Caki2 (cell line): ENCODE data around the gene UBAC1. TPM values are rescaled to one million over a fixed set of nuclear protein-coding genes. Genes with fewer than 3 reads are reported as not detected.
"Not testable (repeated sequence)": the region's sequence is repeated elsewhere in the genome, so short reads cannot be mapped to it uniquely, and the experiment has no call there.

Experiments
- DNase-seq: peaks from one replicate; pipeline ENCODE4 v3.0.0-alpha.2; 2015; ENCODE audit warnings: low read depth
- in situ Hi-C: cut with HindIII; loops from 2 replicates; pipeline ENCODE4 v1.10.0; 2016; ENCODE audit warnings: low sequenced_read_pairs, low pct_unique_long_range_greater_than_20kb, mixed read lengths
- total RNA-seq: library from RNA; depleted of rRNA; stranded (reverse); fragments of >200 nt; shearing (Covaris generic); gene quantifications from 2 replicates; pipeline ENCODE4 v1.2.3, GENCODE V29; 2014; ENCODE audit warnings: low replicate concordance

UBAC1 gene
- total RNA-seq, 1 experiment from 2014 or later, result 72.0 TPM

DNA sequence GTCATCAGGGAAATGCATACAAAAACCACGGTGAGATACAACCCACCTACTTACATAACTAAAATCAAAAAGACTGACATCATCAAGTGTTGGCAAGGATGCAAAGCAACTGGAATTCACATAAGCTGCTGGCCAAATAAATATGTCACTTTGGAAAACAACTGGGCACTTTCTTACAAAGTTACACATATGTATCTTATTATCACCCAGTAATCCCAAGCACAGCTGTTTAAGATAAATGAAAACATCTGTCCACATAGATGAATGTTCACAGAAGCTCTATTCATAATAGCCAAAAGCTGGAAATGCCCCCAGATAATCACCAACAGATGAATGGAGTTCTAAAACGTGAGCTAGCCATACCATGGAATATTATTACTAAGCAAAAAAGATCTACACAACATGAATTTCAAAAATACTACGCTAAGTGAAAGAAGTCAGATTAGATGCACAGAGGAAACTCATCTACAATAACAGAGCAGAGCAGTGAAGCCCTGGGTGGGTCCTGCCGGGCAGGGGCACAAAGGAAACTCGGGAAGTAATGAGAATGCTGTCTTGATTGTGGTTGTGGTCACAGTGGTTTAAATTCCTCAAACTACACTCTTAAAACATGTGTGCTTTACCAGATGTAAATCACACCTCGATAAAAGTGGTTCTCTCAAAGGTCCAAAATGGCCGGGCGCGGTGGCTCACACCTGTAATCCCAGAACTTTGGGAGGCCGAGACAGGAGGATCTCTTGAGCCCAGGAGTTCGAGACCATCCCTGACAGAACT lies 62.4 kb downstream of the UBAC1 start:
- no peak for DNase-seq
- in situ Hi-C loops, result no loop called here

DNA sequence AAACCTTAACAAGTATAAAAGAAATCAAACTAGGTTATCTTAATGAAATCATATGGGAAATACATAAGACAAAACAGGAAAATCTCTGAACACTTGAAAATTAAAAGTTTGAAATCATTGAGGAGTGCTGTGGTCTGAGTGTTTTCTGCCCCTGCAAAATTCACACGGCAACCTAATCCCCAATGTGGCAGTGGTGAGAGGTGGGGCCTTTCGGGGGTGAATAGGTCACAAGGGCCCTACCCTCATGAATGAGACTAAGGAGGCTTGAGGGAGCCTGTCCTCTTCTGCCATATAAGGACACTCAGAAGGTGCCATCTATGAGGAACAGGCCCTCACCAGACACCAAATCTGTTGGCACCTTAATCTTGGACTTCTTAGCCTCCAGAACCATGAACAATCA lies 64.5 kb downstream of the UBAC1 start:
- DNase-seq, result no peak
- in situ Hi-C loops, result no loop called here

DNA sequence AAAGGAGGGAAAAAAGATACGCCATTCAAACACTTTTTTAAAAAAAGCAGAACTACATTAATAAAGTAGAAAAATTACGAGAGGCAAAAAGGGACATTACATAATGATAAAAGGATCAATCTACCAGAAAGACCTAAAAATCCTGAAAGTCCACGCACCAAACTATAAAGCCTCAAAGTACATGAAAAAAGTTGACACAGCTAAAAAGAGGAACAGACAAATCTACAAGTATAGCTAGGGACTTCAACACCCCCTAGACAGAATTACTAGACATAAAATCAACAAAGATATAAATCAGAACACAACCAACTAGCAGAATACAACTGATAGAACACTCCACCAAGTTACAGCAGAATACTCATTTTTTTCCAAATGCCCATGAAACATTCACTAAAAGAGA lies 65.0 kb downstream of the UBAC1 start:
- DNase-seq, result no peak
- in situ Hi-C loops, result no loop called here

DNA sequence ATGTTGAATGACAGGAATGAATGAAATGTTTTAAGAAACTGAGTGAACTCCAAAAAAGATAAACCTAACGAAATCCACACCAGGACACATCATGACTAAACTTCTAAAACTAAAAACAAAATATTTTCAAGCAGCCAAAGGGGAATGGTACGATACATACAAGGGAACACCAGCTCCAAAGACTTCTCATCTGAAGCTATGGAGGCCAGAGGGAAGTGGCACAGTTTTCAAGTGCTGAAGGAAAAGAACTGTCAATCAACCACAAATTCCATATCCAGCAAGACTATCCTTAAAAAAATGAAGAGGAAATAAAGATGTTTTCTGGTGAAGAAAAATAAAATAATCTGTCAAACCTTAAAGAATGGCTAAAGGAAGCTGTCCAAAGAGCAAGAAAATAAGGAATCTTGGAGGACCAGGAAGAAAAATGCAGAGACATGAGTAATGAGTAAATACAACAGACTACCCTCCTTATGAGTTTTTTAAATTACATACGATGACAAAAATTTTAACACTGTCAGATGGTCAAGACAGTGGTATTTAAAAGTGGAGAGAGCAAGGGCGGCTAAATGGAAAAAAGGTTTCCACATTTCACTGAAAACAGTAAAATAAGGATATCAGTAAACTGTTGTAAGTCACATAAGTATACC lies 65.8 kb downstream of the UBAC1 start:
- no peak for DNase-seq
- in situ Hi-C loops, result no loop called here

DNA sequence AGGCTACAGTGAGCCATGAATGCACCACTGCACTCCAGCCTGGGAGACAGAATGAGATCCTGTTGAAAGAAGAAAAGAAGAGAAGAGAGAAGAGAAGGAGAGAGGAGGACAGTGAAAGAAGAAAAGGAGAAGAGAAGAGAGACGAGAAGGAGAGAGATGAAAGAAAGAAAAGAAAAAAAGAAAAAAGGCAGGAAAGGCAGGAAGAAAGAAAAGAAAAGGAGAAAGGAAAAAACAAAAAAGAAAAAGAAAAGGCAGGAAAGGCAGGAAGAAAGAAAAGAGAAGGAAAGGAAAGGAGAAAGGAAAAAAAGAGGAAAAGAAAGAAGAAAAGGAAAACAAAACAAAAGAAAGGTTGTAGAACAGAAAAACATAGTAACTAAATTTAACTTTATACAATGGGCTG lies 68.1 kb downstream of the UBAC1 start:
- in situ Hi-C loops, result no loop called here
- DNase-seq, result no peak

DNA sequence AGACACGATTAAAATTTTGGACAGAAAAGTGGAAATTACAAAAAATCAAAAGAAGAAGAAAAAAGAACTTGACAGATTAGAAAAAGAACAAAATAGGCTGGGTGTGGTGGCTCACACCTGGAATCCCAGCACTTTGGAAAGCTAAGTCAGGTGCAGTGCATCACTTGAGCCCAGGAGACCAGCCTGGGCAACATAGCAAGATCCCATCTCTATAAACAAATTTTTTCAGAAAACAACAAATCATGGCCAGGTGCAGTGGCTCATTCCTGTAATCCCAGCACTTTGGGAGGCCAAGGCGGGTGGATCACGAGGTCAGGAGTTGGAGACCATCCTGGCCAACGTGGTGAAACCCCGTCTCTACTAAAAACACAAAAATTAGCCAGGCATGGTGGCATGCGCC lies 68.8 kb downstream of the UBAC1 start:
- in situ Hi-C loops, DNase-seq: not testable (repeated sequence)

DNA sequence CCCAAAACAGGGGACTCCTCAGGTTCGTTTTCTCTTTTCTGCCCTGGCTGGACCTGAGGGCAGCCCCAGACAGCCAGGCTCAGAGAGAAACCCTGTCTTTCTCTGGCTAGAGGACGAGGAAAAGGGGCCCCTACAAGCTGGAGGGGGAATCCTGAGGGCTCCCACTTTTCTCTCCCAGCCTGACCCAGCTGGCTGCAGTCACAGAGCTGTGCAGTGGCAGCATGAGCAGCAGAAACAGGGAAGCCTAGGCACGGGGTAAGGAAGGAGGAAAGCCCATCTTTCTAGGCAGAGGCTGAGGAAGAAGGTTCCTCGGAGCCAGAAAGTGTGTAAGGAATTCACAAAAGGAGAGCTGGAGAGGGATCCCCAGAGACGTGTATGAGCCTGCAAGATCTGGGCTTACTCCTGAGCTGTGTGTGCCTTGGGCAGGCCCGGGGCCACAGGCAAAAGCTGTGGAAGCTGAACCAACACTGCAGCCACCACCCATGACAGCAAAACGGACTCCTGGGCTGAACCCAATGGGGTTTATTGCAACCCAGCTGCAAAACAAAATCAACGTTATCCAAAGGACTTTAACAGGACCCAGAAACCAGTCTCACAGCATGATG lies 70.0 kb downstream of the UBAC1 start:
- no peak for DNase-seq
- in situ Hi-C loops, result no loop called here

DNA sequence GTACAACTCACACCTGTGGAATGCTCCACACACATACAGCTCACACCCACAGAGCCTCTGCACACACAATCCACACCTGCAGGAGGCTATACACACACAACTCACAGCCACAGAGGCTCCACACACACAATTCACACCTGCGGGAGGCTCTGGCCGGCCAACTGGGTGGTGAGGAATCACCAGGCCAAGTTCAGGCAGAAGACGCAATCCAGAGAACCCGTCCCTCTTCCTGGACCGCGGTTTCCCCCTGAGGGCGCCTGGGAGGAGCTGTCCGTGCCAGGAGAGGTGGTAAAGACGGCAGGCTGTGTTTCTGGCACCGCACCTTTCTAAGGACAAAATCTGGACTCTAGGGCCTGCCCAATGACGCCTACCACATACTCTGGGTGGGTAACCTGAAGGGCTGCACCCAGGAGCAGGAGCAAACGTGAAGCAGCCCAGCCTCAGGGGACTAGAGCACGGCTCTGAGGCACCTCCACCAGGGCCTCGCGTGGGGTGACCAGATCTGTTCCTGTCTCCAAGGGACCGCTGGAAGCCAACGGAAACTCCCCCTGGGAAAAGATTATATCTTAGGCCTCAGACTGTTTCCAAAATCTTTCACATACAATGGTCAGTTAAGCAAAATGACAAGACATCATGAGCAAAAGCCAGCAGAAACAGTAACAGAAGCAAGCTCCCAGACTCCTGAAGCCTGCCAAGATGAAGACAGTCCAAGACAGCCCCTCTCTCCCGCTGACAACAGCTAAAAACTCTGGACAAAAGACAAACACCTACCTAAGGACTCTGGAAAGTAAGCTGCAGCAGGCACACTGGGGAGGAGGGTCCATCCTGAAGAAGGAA lies 70.8 kb downstream of the UBAC1 start:
- no peak for DNase-seq
- in situ Hi-C loops, result no loop called here

DNA sequence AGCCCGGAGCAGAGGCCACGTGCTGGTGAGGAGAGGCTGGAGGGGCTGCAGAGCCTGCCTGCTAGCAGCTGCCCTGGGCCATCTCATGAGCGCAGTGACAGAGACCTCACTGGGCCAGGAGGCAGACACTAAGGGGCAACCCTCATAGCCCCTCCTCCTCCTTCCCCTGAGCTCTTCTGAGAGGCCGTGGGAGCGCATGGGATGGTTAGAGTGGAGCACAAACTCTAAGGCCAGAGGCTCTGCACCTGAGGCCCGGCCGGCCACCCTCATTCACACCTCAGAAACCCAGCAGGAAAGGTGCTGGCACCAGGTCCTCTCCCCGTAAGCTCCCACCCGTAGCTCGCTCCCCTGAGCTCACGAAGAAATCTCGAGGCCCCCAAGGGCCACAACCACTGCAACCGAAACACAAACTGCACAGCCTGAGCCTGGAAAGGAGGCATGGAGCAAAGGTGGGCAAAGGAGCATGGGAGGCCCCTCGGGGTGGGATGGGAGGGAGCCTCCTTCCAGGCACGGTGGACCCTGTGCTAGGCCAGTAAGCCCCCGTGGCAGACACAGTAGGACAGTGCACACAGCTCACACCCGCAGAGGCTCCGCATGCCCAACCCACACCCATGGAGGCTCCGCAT lies 71.5 kb downstream of the UBAC1 start:
- DNase-seq, result no peak
- in situ Hi-C loops, result no loop called here

DNA sequence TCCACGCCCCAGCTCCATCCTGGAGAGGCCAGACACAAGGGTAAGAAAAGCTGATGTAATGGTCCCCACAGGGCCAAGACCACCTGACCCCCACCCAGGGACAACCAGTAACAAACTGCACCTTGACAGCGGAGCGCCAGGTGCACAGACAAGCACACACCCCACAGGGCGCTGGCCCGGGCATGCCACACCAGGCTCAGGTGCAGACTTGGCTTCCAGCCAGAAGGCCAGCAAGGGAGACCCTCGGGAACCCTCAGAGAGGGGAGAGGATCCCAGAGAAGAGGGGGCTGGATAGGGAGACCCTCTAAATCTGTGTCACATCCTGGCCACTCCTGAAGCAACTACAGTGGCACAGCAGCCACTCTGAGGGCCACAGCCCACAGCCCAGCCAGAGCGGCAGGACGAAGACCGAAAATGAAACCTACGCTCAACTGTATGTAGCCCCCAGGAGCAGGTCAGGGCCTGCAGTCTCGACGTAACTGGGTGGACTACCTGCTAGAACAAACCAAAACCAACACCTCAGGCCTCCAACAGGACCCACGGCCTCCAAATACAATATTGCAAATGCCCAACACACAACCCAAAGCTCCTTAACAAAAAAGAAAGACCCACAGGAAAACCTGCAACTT lies 72.3 kb downstream of the UBAC1 start:
- in situ Hi-C loops, result no loop called here
- no peak for DNase-seq

DNA sequence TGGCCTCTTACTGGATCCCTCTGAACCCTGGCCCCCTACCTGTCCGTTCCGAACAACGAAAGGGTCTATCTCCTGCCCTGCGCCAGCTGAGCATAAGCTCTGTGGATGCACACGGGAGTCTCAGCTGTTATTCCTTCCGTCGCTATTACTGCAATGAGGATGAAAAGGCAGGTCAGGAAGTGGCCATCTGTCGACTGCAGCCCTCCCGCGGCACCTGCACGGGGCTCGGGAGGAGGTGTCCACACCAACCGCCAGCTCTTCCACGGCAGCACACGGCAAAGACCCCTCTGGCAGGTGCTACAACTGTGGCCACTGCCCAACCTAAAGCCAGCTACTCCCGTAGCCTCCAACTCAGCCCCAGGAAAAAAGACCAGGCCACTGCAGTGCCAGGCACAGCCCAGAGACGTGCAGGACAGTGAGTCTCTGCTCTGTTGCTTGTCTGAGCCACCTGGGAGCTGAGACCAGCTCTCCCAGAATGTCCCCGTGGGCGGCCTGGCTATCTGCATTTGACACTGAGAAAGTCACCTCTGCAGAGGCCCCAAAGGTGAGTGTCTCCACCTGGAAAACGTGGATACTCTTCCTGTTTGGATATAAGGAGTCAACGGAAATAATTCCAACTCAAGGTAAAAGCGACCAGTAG lies 72.9 kb downstream of the UBAC1 start:
- in situ Hi-C loops, result no loop called here
- DNase-seq, result no peak

DNA sequence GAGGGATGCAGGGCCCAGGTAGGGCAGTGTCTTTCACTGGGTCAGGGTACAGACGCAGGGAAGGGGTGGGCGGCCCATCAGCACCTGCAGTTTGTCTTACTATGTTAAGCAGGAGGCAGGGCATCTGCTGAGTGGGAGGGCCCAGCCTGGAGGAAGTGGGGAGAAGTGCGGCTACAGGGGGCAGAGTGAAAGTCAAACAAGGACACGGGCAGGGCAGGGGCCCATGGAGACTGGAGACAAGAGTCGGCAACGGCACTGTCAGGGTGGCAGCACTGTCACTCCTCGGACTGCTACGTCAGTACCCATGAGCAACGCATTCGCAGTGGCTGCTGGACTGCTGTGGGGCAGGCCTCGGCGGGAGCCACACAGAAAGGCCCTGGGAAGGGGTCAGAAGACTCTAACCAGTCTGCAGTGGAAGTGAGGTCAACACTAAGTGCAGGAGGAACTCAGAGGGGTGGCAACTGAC lies 73.6 kb downstream of the UBAC1 start:
- in situ Hi-C loops, result no loop called here
- DNase-seq, result no peak

DNA sequence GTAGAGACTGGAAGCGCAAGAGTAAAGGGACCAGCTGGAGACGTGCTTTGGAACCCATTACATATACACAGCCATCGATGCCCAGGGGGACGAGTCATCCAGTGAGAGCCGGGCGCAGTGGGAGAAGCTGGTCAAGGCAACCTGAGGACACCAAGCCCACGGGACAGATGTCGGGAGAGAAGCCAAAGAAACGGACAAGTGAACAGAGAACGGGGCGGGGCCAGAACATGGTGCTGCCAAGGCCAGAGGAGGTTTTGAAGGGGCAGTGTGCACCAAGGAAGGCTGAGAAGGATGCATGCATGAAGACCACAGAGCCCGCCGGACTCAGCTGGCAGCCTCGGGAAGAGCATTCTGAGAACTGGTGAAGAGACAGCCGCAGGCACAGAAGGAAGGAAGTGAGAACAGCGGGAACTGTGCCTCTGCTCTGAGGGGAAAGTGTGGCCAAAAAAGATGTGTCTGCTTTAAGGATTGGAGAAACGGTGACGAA lies 74.1 kb downstream of the UBAC1 start:
- in situ Hi-C loops, result no loop called here
- no peak for DNase-seq

DNA sequence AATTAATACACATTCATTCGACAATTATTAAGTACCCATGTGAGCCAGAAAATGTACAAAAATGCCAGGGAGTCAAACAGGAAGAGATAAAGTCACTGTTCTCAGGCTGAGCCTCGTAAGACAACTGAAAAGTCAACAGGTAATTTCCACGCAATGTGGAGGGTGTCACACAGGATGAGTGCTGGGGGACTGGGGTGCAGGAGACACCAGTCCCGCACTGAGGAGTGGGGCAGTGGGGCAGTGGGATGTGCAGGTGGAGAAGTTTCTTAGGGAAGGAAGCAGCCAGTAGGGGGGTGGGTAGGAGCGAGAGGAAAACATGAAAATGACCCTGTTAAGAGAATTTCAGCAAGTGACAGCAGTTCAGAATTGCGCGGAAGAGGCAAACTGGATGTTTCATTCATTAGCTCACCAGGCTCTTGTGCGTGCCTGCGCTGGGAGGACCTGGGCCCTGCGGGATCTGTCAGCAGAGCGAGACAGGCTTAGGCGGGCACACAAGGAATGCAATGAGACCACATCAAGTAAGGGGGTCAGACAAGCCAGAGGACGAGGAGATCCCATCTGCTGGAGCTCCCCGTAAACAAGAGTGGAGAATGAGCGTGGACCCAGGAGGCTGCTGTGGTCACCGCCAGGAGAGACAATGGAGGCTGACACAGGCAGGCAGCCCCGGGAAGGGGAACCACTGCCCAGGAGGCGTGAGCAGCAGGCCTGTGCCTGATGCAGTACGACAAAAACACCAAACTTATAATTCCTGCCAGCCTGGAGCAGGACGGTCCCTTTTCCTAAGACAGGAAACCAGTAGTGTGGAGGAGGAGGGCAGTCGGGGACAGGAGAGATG lies 74.8 kb downstream of the UBAC1 start:
- in situ Hi-C loops, result no loop called here
- DNase-seq, result no peak

DNA sequence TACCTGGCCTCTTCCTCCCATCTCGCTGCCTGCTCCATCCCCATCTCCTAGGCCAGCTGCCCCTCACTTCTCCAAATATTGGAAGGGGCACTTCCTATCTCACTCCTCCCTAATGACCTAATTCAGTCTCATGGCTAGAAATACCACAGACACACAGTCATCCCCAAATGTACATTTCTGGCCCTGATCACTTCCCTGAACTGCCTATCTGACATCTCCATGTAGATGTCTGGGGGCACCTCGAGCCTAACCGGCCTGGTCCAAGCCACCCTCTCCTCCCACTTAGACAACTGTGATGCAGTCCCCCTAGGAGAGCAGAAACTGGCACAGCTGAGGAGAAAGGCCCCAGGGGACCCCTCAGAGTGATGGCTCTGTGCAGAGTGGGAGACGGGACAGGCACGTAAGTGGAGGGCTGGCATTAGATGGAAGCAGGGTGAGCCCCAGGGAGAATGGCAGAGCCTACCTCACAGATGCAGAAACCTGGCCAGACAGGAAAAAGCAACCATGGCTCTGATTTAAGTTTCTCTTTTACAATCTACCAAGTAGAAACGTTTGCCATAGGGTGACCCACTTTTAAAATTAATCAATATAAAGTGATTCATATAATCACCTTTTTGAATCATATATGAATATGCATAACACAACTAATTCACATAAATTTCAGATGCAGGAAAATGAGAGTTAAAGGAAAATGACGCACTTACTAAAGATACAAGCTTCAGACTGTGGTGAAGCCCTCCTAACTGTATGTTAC lies 75.9 kb downstream of the UBAC1 start:
- no peak for DNase-seq
- in situ Hi-C loops, result no loop called here
